LNCAP (cell line): ENCODE results near the gene TMEM131.

ENCODE experiments used
- CTCF ChIP-seq: fragments of 450-650 bp; IDR thresholded peaks from 2 replicates; pipeline ENCODE4 v1.5.1; 2017; ENCODE audit warnings: mild to moderate bottlenecking

The TMEM131 gene

GRCh38 chr2:98026927-98027522 lies 31.3 kb upstream of the TMEM131 start:
- TF ChIP-seq CTCF = no peak

- no peak for TF ChIP-seq CTCF
Observed at GRCh38 chr2:98026292-98026691, 30.5 kb upstream of the TMEM131 start.

GRCh38 chr2:98025481-98026037 lies 29.8 kb upstream of the TMEM131 start:
- no peak for TF ChIP-seq CTCF

- TF ChIP-seq CTCF = no peak
Observed at GRCh38 chr2:98020992-98021713, 25.4 kb upstream of the TMEM131 start.

- no peak for TF ChIP-seq CTCF
Observed at GRCh38 chr2:98020516-98020915, 24.8 kb upstream of the TMEM131 start.

- TF ChIP-seq CTCF = no peak
Observed at GRCh38 chr2:98016908-98017670, 21.3 kb upstream of the TMEM131 start.

- TF ChIP-seq CTCF = no peak
Observed at GRCh38 chr2:98015671-98016070, 19.9 kb upstream of the TMEM131 start.
